Esophagus mucosa (tissue), 1 donor: ENCODE measurements around the gene CTXN1. TPM values are rescaled to one million over a fixed set of nuclear protein-coding genes. Genes with fewer than 3 reads are reported as not detected.
A peak's percentile ranks its signal among the peaks of the same experiment; 100 is the strongest.
"Not testable (repeated sequence)": the region's sequence is repeated elsewhere in the genome, so short reads cannot be mapped to it uniquely, and the experiment has no call there.

Experiments used
- ATAC-seq: fragments of 200-7000 bp; cut with Tn5 transposase; one replicate; pipeline ENCODE4 v1.9.1; 2020
- total RNA-seq: library from RNA; stranded (reverse); gene quantifications from one replicate; pipeline ENCODE4 v1.2.4, GENCODE V29; 2023
- donor health status: DM: yes; HTN: yes; CAD: no.

CTXN1 gene
- not detected for total RNA-seq

DNA sequence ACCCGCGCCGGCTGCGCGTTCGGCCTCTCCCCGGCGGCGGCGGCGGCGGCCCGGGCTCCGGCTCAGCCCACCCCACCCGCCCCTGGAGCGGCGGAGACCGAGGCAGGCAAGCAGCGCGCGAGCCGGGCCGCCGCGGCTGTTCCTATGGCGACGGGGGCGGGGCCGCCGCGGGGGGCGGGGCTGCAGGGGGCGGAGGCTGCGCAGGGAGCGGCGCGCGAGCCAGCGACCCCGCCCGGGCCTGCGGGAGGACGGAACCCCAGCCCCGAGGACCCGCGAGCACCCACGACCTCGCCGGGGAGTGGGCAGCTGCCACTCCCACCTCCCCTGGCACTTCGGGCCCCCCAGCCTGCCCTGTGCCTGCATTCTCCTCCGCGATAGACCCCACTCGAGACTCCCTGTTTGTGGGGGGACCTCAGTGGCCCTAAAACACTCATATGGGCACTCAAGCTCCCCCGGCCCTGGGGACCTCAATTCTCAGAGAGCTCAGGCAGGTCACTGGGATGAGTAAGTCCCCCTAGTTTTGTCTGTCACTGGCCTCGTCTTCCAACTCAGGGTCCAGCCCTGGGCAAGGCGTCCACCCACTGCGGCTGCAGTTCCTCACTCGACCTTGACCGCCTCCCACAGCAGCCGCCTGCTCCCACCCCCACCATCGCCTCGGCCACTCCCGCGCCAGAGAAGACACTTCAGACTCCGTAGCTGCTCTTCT is at the start of gene CTXN1:
TSS of gene CTXN1 (minus strand) at position 115 of the 706 bp plus-strand sequence. CDS start 597 bp downstream, outside the sequence.
- peak; percentile 28 for ATAC-seq

DNA sequence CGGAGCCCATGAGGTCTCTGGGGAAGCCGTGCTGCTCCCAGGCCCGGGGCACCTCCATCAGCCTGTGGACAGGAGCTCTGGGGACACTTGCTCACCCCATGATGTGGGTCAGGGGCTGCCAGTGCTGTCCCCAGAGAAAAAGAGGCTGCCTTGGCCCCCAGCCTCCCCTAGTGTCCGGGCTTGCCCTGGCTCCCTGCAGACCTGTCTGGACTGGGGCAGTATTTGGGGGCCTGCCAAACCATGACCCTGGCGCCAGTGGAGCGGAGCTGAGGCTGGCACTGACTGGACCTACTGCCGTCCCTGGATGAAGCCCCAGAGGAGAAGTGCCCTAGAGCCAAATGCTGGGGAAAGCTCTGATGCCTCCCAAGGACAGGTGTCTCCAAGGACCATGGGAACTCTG is 49.1 kb upstream of the CTXN1 start:
- ATAC-seq: no peak

DNA sequence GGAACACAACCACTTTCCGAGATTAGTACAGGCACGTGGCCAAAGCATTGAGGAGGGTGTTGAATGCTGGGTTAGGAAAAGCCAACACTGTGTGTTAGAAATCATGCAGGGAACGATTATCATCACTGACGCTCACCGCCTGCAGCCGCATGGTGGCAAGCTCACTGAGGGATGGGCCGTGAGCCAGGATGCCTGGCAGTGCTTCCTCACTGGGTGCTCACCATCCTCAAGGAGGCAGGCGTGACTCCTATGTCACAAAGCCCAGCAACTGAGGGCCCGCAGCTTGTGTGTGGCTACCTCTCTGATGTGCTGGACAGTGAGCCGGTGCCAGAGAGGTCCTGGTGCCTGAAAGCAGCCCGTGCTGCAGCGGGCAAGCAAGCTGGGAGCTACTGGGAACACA is 47.9 kb upstream of the CTXN1 start:
- ATAC-seq: no peak

DNA sequence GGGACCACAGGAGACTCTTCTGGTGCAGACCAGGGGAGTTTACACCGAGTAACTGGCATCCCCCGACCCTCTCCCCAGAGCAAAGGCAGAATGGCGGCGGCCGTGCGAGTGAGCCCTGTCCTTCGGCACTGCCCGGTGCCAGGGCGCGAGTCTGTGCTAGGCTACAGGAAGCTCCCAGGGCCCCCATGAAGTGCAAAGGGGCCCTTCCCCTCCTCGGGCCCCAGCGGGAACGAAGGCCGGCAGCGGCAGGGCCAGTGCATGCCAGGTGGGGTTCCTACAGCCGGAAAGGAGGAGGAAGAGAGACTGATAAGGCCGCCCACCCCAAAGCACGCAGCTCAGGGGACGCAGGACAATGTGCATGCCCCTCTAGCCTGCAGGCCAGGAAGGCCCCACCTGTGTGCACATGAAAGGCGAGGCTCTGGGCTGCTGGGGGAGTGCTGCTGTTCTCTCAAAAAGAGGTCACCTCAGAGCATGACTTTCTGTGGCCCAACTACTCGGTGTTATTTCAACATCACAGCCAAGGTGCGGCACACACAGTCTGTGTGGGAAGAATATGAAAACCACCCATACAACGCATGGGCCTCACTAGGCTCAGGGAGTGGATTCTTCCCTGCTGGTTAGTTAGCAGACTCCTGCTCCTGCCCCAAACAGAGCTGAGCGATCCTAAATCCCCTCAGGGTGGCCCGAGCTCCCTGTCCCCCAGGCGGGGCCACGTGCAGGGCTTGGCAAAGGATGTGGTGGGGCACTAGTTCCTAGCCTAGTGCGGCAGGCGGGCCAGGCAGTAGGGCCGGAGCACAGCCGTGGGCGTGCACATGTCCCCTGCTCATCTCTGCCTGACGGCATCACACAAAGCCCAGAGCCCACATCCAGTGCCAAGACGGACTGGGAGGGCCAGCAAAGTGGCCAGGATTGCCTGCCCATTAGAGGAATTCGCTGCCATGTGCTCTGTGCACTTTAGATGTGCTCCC is 45.9 kb upstream of the CTXN1 start:
- no peak for ATAC-seq

DNA sequence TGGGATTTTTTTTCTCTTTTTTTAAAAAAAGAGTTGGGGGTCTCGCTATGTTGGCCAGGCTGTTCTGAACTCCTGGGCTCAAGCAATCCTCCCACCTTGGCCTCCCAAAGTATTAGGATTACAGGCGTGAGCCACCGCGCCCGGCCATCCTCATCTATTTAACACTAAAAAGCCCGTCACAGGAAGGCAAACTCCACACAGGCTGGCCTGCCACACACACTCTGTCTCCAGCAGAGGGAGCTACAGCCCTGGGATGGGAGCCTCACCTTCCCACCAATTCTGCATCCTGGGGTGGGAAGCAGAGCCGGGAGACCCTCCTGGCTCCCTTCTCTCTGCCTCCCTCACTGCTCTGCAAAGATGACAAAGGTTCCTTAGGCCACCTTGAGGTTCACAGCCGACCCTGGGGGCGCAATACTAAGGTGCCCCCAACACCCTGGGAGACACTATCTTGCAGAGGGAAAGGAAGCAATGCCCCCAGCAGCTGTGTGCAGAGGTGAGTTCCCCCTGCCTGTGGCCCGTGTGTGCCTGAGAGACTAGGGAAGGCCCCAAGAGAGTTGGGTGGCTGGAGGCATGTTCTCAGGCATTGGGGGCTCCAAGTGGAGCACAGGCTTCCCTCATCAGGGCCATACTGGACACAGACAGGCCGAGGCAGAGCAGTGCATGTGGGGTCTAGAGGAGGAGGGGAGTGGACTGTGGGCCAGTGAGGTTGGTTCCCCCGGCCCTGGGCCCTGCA is 44.9 kb upstream of the CTXN1 start:
- peak; percentile 43 for ATAC-seq

DNA sequence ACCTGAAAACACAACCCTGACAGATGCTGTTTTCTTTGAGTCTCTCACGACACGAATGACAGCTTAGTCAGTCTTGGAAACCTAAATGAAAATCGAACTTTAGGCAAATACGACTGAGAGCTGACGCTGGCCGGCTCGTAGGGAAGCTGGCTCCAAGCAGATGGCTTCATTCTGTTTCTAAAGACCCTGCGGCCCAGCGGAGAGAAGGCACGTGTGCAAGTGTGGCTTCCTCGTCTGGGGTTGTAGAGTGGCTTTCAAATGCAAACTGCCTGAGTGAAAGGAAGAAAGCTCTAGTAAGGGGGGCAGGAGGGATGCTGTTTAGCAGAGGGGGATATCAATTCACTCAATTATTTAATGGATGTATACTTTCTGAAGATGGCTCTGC is 43.6 kb upstream of the CTXN1 start:
- no peak for ATAC-seq

DNA sequence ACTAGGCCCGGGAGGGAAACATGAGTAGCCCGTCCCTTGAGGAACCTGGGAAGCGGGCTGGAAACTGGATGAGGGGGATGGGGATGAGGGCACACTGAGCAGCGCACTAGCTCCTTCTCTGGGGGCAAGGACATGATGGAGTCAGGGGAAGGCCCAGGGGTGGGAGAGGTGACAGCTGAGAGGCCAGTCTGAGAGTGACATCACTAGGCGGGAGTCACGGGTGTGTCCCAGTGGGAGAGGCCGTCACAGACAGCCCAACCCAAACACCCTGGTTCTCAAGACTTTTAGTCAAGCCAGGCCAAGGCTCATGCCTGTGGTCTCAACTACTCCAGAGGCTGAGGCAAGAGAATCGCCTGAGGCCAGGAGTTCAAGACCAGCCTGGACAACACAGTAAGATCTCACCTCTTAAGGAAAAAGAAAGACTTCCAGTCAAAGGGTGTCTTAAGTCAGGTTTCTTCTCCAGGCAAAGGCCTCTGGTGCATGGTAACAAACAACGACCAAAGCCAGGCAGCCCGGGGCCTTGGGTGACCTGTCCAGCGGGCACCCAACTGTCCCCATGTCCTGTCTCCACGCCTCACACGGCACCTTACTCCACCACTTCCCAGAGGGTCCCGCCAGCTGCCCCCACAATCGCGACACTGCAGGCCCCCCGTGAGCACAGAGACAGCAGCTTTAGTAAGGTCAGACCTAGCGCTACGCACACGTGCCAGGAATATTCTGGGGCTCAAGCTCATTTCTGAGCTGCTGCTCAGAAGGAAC is 43.0 kb upstream of the CTXN1 start:
- peak; percentile 66 for ATAC-seq

DNA sequence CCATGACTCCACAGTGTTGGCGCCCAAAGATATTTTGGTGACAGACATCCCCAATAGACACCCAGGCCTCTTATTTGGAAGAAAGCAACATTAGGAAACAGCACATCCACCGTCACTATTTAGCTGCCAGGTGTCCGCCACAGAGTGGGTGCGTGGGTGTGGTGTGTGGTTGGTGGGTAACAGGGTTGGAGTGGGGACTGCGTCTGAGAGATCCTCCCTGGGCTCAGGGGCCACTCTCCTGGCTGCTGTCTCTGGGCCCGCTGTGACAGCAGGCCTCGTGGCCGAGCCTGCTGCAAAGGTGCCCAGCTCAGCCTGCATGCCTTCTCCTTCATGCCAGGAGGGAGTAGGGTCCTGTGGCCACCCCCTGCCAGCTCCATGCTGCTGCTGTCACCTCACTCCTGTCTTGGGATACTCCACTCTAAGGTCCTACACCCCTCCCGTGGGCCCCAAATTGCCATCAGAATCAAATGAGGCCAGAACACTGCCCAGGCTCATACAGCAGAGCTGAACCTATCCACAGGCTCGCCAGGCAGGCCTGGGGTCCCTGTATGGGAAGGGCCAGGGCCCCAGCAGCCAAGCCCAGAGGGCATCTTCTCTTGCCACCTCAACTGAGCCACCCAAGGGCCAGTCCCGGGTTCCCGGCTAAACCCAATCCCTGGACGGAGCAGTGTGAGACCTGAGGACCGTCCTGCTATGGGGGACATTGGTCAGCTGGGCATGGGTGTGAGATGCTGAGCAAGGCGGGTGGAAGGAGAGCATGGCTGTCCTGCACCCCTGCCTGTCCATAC is 42.3 kb upstream of the CTXN1 start:
- ATAC-seq: no peak

DNA sequence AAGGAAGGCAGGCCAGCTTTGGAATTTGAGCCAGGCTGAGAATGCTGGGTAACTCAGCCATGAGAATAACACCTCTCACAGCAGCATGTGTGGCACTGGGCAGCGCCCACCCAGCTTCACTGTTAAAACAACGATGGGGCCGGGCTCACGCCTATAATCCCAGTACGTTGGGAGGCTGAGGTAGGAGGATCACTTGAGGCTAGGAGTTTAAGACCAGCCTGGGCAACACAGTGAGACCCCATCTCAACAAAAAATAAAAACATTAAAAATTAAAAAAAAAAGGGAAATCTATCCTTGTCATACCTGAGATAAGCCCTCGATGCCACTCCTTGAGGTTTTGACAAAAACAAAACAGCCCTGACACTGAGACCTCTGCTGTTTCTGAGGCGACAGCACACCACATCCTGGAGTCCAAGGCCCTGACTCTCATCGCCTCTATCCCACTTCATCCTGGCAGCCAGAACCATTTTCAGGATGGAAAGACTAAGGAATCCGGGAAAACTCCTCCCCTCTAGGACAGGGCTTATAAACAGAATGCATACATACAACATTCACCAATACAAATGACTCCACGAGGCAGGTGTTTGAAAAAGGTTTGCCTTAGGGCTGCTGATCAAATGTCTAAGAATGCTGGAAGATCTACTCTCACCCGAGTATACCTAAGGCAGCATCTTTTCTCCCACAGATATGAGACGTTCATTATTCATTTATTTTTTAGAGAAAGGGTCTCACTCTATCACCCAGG is 40.2 kb upstream of the CTXN1 start:
- ATAC-seq: no peak

DNA sequence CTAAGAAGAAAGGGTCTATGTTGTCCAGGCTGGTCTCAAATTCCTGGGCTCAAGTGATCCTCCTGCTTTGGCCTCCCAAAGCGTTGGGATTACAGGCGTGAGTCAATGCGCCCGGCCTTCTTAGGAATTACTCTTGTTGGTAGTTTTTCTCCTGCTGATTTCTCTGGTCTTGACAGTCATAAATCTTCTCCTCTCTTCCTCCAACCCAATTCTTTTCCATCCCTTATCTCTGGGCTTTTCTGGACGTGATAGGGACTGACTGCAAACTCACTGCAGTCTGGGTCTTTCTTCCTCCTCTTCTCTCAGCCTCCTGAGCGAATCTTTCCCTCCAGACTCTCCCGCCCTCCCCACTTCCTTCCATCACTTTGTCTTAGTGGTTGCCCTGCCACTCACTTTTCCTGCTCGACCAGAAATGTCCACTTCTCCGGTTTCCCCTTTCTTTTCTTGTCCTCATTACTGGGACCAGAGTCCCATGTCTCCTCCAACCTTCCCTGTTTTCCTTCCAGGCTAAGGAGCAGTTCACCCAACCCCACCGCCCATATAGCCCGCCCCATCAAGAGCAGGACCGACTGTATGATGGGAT is 39.4 kb upstream of the CTXN1 start:
- no peak for ATAC-seq

DNA sequence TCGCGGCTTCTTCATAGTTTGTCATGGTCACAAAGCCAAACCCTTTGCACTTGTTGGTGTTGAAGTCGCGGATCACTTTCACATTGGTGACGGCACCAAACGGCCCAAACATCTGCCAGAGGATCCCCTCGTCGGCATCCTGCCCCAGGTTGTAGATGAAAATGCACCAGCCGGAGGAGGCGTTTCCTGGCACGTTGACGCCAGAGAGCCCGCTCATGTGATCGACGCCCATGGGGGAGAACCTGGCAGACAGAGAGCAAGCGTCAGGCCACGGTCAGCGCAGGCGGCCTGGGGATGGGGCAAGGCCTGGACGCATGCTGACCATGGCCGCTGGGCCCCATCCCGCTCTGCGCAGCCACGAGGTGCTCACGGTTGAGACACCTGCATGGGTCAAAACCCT is 37.6 kb upstream of the CTXN1 start:
- no peak for ATAC-seq

DNA sequence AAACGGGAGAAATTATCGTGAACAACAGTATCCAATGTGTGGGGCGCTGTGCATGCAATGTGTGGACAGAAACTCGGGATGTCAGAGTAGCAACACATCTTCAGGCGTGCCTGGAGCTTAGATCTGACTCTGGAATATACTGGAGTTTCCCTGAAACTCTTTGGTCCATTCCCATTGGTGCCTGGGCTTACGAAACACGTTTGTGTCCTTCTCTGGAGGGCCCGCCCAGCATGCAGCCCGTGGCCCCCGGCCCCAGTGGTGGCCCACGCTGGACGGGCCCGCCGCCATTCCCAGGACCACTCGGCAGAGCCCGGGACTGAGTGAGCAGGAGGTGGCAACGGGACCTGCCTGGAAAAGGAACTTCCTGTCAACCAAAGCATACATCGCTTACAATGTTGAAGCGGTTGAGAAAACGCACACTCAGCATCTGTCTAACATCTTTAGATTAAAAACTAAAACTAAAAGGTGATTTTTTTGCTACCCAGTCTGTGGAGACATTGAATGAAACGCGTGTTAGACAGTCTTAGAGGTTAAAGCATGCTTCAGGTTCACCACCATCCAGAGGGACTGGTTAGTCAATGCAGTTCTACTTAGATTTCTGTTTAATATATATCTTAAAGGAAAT is 36.8 kb upstream of the CTXN1 start:
- ATAC-seq: no peak

DNA sequence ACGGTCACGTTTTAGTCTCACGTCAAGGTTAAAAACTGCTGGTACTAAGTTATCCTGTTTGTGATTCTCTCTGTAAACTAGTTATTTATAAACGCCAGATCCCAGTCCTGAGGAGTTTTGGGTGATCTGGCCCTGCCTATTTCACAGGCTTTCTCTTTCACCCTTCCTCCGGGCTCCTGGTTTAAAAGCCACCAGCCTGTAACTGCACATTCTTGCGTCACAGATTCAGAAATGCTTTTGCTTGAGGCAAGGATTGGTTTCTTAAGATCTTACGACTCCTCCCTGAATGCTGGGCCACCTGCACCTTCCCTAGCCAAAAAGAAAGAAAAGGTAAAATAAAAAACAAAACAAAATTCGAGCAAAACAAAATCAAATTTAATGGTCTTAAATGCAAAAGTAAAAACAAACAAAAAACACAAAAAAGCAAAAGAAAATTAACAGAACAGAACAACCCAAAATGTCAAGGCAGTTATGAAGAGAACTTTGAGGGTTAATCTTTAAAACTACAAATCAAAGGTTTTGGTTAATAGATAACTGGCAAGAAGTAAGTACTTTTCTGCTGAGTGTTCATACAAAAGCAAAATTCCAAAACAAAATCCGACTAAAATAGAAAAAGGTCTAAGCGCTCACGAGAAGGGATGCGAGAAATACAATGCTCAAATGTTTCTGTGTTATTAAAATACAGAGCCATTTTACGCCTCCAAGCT is 36.1 kb upstream of the CTXN1 start:
- no peak for ATAC-seq

DNA sequence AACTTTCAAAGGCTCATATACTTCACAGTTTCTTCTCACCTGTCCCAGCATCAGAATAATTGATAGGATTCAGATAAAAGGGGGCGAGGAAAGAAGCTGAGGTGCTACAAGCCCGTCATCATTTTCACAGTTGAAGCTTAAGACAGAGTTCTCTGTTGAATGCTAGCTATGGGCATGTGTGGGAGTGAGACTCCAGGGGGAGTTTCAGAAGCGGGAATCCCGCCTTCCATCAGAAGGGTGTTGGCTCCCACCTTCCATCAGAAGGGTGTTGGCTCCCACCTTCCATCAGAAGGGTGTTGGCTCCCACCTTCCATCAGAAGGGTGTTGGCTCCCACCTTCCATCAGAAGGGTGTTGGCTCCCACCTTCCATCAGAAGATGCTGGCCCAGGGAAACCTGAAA is 35.1 kb upstream of the CTXN1 start:
- ATAC-seq: not testable (repeated sequence)

DNA sequence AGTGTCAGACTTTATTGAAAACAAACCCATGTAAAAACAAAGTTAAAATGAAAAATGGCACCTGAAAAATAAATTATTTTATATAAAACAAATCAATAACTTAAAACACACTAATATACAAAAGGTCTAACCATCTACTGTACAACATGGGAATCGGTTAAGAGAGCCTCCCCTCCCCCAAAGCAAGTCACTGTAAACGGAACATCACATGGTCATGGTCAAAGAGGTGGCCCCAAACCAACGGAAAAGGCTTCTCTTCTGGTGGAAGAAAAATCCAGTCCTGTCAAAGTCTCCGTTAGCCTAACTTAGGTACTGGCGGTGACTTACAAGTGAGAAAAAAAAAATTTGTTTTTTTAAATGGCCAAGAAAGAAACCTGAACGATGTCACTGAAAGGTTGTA is 33.3 kb upstream of the CTXN1 start:
- no peak for ATAC-seq

DNA sequence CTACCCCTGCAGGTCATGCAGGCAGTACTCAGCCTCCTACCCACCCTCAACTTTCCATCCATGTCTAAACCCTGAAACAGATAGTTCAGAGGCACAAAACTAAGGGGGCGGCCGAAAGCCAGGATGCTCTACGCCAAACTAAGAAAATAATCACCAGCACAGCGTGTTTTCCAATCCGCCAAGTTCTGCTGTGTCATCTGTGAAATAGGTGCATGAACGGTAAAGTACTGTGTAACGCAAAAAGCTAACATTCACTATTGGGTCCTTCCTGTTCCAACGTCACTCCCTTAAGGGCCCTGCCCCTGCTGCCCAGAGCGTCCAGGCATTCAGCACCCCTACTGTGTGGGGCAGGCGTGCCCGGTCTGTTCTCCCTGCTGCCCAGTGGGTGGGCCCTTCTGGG is 29.8 kb upstream of the CTXN1 start:
- ATAC-seq: peak; percentile 27

DNA sequence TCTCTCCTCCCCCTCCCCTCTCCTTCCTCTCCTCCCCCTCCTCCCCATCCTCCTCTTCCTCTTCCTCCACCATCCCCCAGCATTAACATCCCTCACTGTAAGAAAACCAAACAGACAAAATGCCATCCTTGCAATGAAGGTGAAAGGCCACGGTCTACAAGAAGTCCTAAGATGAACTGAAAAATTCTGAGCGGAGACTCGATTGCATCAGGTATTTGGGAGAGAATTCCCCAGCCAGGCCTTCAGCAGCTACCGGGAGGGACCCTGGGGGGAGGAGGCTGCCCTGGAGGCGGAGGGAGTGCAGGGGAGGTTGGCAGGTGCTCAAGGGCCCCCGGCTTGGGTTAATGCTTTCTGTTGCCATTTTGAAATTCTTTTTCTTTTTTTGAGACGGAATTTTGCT is 27.6 kb upstream of the CTXN1 start:
- no peak for ATAC-seq

DNA sequence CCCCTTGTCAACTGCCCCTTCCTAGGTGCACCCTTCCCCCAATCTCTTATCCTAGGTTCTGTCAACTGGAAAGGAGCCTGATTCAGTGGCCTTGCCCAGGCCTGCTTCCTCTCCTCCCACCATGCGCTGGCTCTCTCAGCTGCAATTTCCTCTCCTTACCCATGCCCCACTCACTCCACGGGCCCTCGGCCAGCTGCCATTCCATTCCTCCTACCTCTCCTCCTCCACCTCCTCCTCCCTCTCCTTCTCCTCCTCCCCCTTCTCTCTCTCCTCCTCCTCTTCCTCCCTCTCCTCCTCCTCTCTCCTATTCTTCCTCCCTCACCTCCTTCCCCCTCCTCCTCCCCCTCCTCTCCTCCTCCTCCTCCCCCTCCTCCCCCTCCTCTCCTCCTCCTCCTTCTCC is 27.1 kb upstream of the CTXN1 start:
- peak; percentile 27 for ATAC-seq

DNA sequence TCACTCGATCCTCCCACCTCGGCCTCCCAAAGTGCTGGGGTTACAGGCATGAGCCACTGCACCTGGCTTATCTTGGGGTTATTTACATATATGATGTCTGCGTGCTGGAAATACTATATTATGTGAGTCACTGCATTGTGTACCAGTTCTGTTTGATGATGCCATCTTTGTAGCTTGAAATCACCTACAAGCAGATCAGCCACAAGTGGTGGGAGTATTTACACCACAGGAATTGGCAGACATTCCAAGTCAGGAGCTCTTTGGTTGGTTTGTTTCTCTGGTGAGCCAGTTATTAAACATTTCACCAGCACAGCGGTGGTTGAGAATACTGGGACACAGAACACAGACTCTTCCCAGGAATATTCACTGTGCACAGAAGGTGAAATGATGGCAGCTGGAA is 22.0 kb upstream of the CTXN1 start:
- ATAC-seq: no peak
